Measurements from ENCODE around the gene PLXNA2.
A peak's percentile ranks its signal among the peaks of the same experiment; 100 is the strongest.

Gene PLXNA2

DNA sequence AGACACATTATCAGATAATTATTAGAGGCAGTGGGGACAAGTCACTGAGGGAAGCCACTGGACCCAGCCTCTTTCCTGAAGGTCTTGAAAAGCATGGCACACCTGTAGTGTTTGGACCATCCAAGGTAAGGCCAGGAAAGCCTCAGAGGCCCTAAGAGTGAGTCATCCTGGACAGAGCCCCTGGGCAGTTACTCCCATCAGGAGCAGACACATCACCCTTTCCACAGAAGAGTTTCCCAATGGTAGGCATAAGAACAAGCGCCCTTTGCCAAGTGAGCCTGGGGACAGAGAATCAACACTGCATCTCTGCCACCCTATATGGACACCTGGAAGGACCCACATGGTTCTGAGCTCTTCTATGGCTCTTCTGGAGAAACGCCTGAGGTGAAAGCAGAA, 136.0 kb downstream of the PLXNA2 start:
- peak; percentile 73 for DNase-seq

DNA sequence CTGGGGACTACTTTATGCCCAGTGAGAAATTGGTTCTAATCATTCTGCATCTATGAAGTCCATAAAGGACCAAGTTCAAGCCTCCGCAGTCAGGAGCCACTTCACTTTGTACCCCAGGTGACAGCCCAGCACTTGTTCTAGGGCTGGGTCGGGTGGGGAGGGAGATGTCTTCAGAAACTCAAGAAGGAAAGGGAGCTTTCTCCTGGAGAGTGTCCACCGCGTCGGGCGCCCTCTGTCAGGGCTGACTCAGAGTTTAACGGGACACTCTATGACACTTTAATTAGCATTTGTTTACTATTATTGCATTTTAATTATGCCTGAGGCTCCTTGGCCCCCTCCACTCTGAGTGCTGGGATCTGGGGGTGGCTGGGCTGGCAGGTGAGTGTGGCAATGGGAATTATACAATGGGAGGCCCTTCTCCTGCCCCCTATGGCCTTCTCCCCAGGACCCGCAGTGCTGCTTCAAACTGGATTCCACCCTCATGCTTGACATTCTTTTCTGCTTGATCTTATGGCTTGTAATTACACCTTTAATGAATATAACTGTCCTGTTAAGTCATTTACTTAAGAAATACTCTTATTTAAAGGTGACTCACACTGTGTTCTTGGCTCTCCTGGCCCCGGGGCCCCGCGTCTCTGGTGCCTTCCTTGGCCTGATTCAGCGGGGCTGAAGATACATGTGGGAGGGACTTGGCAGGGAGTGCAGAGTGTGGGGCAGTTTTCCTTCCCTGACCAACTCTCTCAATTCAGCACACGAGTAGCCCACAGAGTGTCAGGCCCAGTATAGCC, 136.6 kb downstream of the PLXNA2 start:
- peak; percentile 84 for DNase-seq

DNA sequence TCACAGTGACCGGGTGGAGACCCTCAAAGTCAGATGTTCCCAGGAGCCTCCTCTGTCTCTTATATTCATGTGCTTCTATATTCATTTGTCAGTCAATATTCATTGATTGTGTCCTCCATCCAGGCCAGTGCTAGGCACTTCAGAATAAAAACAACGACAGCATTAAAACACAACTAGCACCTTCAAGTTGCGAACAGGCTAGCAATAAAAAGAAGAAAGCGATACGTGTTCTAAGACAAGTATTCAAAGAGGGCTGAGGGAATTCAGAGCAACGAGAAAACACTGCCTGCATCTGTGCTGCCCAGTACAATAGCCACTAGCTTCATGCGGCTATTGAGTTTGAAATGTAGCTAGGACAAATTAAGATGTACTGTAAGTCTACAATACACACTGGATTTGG, 138.0 kb downstream of the PLXNA2 start:
- DNase-seq, result no peak

DNA sequence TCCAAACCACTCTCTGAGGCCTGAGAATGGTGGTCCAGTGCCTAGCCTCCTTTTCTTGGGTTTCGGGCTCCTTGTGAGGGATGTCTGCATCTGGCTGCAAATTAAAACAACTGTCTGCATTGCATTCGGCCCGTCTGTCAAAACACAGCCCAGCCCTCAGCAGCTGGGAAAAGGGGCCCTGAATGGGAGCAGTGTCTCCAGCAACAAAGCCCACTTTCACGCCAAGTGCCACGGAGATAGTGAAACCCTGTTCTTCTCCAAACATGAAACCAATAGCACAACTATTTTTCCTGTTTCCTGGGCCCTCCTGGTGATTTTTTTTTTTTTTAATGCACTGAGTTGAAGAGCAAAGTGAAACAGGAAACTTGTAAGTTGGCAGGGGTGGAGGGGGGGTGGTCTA, 138.4 kb downstream of the PLXNA2 start:
- DNase-seq, result no peak

DNA sequence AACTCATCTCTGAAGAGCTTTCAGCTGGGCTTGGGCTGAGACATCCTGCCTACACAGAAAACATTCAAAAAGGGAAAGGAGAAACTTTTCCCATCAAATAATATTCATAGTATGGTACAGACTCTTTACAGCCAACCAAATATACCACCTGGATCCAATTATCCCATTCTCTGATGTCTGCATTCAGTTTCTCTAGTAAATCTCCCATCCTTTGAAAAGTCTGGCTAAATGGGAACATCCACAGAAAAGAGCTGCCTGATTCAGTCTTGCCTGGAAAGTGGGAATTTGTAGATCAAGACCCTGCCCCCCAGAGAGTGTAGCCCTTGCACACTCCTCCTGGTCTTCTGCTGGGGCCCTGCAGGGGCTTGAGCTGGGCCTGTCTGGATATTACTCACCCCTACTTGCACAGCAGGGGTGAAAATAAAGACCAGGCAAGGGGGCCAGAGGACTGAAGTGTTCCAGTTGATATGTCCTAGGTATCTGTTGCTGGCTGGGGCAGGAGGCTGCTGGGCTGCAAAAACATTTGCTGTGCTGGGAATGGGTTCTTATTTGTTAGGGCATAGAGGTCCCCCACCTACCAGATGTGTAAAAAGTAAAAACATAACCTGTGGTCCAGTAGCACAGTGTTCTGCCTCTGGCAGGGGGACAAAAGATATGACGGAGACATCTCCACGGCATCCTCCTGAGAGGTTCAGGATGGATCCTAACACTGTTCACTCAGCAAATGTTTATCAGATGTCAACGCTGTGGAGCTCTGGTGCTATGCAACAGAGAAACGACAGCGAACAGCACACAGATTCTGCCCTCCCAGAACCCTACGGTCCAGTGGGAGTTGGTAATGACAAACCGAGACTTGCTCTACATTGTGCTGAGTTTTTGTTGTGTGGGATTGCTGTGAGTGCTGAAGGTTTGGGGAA, 140.3 kb downstream of the PLXNA2 start:
- no peak for DNase-seq

DNA sequence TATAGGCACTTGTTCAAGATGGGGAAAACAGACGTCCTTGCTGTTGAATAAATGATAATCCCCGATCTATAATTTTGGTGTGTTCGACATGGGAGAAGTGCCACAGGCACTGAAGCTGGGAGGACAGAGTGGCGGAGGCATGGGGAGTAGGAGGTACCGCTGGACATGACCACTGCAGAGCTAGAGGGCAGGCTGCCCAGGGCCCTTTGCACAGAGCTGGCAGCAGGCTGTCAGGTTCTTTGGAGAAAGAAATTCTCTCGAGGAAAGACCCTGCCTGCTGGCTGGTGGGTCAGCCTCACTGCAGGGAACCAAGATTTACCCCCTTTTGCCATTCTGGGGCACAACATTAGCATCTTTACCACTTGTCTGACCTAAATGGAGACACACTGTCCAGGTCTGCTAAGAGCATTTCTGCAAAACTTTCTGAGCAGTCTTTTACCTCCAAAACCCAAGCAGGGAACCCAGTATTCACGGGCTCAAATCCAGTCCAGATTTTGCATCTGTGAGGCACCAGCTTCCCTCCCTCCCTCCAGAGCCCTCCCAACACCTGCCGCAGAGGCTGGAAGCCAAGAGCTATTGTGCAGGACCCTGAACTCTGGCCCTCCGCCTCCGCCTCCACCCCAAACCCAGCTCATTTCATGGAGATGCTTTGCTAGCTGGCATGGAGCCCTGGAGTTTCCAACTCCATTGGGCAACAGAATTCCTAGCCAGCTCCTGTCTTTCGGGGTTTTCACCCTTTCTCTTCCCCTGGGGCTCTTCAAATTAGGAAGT, 142.3 kb downstream of the PLXNA2 start:
- DNase-seq, result no peak

DNA sequence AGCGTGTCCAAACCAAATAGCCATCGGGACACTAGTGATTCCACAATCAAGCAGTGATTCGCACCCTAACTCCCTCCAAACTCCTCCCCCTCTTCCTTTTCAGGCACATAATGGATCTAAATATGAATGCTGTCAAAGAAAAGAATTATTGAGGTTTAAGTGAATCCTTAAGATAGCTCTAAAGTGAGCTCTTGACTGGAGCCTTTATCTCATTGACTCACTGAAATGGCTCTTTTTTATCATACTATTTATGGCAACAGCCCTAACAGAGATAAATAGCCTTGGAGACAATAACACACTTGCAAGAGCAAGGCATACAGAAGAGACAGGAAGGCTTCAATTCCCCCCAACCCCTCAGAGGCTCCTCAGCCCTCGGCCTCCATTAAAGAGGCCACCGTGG, 143.3 kb downstream of the PLXNA2 start:
- no peak for DNase-seq

DNA sequence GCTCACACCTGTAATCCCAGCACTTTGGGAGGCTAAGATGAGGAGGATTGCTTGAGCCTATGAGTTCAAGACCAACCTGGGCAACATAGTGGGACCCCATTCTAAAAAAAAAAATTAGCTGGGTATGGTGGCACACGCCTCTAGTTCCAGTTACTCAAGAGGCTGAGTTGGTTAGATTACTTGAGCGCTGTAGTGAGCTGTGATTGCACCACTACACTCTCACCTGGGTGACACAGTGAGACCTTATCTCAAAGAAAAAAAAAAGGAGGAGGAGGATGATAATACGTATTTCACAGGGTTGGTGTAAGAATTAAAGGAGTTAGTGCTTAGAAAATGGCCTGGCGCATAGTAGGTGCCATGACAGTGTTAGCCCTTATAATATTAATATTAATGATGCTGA, 144.1 kb downstream of the PLXNA2 start:
- no peak for DNase-seq

DNA sequence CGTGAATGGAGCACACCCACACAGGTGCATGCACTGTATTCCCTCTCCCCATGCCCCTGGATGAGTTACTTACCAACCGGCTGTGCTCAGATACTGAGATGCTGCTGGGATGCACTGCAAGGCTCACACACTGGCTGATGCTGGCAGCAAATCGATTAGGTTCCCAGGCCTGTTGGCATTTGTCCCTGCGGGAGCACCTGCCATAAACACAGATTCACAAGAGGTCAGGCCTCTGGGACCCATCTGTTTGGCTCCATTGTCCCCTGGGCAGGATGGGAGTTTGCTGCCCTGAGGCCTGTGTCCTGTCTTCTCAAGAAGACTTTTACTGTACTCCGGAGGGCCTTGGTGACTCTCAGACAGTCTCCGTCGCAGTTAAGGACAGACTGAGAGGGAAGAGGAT, 145.4 kb downstream of the PLXNA2 start:
- no peak for DNase-seq

DNA sequence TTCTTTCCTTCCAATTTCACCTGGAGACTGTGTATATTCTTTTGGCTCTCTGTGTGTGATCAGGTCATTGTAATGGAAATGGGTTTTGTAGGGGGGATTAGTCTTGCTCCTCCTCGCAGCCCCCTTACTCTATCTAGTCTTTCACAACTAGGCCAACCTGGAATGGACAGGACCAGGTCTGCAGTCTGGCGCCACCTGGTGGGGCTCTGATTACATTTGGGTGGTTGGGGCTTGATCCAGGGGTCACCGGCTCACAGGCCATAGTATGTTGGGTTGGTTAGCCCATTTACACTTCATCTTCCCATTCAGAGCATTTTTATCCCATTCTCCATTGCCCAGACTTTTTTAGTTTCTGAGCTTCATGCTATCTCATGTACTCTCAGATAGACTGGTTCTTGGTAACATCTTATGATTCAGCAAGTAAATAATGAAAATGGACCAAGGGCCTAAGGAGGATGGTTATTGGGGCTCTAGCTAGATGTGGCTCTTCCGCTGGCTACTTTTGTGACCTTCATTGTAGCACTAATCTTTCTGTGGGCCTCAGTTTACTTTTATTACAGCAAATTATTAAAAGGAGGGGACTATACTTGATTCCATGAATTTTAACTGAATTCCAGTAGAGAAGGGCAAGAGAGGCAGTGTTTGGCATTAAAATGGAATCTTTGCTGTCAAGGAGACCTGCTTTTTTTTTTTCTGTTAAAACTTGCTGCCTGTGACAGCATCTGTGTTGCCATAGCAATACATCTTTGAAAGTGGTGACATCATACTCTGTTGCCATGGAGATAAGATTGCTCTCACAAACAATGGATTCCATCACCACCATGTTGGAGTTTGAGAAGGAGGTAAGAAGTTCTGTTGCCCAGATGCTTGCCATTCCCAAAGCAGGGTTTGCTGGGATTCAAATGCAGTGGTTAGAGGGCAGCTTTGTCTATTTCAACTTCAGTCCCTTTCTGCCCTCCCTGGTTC, 150.1 kb downstream of the PLXNA2 start:
- DNase-seq, result no peak

DNA sequence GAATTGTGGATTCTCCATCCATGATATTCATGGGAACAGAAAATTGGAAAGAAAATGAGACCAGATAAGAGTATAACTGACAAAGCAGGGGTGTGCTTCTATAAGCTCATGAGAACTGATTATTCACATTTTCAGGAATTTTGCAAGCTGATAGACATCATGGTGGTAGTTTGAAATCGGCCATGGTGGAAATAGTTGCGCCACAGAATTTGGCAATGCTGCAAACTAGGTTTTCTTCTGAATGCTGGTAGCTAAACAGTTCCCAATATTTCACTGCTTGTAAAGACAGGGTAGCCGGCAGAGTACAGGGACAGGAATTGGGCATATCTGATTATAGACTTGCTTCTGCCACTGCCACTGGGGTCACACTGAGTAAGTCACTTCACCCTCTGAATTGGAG, 151.1 kb downstream of the PLXNA2 start:
- DNase-seq, result no peak

DNA sequence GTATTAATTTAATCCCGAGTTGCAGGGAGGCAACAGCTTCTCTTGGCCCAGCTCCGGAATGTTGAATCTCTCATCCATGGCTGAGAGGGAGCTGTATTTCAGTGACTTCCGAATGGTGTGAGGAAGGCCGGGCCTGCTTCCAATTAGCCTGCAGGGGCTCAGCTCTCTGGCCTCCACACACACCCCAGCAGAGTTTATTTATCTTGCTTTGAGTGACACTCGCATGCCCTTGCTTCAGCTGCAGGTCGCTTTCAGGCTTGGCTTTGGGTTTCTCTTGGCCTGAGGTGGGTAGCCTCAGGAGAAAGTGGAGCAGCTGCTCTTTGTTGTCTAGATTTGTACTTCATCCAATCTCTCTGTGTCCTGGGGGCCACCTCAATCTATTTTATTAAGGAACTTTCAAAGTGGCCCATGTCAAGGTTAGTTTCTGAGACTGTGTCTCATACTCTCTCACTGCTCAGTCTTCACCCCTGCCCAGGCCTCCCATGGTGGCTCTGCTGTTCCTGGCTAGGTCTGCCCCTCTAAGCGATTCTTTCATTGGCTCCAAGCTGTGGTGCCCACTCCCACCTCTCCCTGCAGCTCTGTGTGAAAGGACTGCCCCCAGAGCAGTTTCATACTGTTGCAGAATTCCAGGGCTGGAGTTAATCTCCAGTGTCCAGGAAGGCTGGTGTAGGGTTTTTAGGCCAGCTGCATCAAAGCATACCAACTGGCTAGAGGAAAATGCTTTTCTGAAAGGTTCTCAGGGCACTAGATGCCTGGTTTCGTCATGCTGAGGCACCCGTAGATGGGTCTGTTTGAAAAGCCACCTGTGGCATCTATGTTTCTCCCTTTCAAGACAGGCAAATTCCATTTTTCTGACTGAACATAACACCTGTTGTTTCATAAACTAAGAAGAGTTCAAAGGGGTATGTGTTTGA, 153.5 kb downstream of the PLXNA2 start:
- peak; percentile 25 for DNase-seq

DNA sequence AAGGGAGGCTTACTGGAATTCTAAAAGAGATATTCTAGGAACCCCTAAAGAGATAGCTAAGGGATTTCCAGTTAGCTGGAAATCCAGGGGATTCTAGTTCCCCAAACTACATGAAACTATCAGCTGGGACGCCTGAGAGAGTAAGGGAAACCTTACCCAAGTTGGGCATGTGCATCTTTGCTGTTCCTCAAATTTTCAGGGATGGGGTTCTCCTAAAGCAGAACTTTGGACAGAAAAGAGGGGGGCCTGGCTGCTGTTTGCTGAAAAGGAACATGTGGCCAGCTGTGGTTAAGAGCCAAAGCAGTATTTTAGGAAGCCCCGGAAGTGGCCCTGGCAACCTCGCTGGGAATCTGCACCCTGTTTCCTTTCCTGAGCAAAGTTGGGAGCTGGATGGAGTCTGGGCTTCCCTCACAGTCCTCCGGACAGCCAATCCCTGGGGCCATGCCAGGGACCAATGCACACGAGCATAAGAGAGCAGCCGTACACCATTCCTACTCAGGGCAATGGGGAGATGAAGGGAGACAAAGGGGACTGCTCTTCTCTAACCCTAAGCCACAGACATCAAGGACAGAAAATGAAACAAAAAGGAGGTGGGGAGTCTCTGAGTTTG, 154.3 kb downstream of the PLXNA2 start:
- DNase-seq, result no peak

DNA sequence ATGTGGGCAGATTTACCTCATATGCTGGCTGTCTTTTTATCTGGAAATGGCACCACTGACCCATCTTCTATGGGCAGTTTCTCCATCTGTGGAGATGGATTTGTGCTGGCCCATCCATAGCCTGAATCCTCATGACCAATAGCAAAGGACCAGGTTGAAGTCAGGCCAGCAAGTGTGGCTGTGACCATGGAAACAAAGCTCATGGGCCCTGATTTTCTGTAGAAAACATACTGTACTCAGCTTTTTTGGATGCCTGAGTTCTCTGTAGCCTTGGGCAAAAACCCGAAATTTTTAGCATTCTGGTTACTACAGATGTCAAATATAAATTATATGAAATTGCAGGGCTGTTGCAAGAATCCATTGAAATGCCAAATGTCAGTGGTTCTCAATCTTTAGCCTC, 155.0 kb downstream of the PLXNA2 start:
- DNase-seq, result no peak

DNA sequence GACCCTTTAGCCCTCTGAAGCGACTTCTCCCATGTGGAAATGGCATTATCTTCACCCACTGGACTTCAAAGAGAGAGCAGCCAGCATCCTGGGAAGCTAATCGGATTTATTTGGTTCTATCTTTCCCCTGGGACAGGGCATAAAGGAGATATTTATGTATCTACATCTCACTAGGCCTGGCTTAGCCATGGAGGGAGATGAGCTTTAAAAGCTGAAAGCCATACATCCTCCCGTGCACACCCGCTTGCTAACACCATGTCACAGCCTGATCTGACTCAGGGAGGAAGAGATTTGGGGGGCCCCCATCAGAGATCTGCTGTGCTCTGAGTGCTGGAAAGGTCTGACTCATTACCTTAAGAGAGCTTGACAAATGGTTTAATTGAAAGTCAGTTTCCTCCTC, 155.9 kb downstream of the PLXNA2 start:
- DNase-seq, result no peak

DNA sequence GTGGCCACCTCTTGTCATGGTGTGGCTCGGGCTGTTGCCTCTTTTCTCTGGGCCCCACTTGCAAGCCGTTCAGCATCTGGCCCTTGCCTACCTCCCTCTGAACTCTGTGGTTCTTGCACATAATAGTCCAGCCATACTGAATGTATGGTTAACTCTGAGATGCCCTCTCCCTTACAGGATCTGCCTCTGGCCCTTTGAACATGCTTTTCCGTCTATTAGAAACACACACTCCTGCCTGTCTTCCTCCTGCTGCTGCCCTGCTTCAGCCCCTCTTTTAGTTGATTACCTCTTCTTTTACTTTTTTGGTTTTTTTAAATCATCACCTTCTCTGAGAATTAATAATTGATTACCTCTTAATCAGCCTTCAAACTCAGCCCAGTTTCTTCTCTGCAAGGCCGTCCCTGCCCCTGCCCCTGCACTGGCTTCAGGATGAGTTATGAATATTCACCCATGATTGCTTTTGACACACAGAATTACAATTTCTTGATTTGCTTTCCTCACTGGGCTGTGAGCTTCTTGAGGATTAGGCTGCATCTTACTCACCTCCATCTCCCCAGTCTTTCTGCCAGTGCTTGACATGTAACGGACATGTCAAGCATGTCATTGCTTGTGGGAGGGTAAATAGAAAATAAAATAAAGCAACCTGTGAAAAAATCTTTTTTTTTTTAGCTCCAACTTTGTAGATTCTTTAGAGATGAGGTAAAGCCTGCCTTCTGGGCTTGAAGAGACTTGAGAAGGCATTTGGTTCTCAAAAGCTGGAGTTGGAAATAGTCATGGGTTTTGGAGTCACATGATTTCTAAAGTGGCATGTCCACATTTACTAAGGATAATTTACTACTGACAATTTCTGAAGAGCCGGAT, 158.3 kb downstream of the PLXNA2 start:
- DNase-seq, result no peak

DNA sequence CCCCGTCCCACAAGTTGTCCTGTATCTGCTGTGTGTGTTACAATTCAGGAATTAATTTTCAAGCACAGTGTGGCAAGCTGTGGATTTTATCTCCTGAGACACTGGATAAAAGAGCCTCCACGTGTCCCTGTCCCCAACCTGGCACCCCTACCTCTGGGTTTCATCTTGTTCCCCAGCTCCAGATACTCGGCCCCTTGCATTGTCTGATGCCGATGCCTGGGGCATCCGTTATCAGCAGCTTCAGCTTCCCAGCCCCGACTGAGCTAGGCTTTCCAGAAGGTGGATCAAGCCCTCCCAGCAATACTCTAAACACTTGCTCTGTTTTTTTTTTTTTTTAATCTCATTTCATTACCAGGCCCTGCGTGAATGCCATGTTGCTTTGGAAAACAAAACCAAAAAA, 159.4 kb downstream of the PLXNA2 start:
- DNase-seq, result no peak

DNA sequence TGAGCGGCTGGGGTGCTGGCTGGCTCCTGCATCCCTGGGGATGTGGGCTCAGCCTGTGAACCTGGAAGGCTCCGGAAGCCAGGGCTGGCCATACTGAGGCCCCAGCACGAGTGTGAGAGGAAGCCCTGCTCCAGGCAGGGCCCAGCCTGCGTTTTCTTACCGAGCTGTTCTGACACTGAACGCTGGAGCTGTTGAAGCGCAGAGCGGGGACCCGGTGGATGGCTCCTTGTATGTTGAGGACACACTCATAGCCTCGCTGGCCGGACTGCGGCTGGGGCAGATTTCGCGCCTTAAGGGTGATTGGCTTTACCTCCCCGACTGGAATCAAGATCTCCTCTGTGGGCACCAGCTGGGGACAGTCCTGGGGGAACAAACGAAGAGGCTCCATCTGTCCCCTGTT, 160.0 kb downstream of the PLXNA2 start:
- DNase-seq, result no peak

DNA sequence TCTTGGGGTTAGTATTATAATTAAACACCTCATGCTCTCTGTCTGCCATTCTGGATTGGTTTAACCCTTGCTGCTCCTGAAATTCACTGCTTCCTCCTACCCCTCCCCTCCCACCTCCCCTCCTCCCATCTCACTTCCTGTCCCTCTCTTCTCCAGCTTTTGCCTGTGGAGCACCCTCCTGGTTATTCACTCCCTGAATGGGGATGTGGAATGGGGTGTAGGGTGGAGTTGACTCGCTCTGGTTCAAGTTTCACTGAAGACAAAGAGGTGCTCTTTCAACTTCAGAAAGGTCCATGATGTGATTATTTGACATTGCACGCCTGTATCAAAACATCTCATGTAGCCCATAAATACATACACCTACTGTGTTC, 160.5 kb downstream of the PLXNA2 start:
- DNase-seq, result no peak

Measured in T1000 (cell line).